ENCODE data around the gene PLS1. TPM values are rescaled to one million over a fixed set of nuclear protein-coding genes. Genes with fewer than 3 reads are reported as not detected.

The PLS1 gene
- total RNA-seq, 3 donors from 2014 or later (not counting 1 experiment from before 2014, with no cell fraction given), result 1.2 to 2.6 (median 1.6) TPM

- Mint-ChIP-seq H3K4me3 (peak overlapping the region; percentile 89), H3K27me3 (ENCODE audit: low read depth in 2 of 2) (peaks cover 38 to 58% of the 10 kb centered on the region in 2 donors), H3K27ac (no peak overlapping the region), H3K36me3 (peaks cover 7% of the 10 kb centered on the region), H3K9me3 (no peaks in the 10 kb centered on the region), H3K4me1 (peaks cover 0 to 8% of the 10 kb centered on the region in 2 donors)
- TF ChIP-seq CTCF (IDR thresholded peaks at IDR 0.05), result no peak
- no peaks in the 10 kb centered on the region for H3K36me3 ChIP-seq (ENCODE audit: control insufficient read depth, insufficient read depth, low read length)
- peaks cover 7% of the 10 kb centered on the region for H3K4me1 ChIP-seq (ENCODE audit: control insufficient read depth, insufficient read depth, low read length)
- DNase-seq (no peak), ATAC-seq (no peak)
- no peaks in the 10 kb centered on the region for H3K9me3 ChIP-seq (ENCODE audit: control insufficient read depth, insufficient read depth, low read length)
- no peak overlapping the region for H3K27ac ChIP-seq (ENCODE audit: low read length)
- peaks cover 18% of the 10 kb centered on the region for H3K27me3 ChIP-seq (ENCODE audit: control insufficient read depth, insufficient read depth, low read length)
- H3K4me3 ChIP-seq (ENCODE audit: low read length), result no peak overlapping the region
- intact Hi-C loops (cut with micrococcal nuclease), result no loop called here
- 94% methylated on average over 5 of the region's 5 CpGs for WGBS (ENCODE audit: insufficient coverage)
Measured at GRCh38 chr3:142725357-142725739, 129.2 kb downstream of the PLS1 start.

DNA sequence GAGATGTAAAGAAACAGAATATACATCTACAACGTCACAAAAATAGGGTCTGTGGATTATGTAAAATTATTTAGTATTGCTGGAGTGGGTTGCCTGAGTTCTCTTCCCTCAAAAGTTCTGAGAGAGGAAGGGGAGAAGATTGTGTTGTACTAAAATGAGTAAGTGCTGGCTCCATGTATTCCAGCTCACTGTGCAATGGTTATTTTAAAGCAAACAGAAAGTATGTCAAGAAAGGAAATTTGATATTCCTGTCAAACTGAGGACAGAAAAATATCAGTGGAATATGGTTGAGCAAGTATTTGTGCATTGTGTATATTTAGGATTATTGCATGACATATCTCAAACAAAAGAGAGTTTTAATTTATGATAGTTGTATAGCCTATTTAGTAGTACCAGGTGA lies 129.8 kb downstream of the PLS1 start:
- intact Hi-C loops (cut with micrococcal nuclease), result no loop called here
- H3K4me3 Mint-ChIP-seq, result no peak overlapping the region
- peaks cover 37 to 58% of the 10 kb centered on the region in 2 donors for H3K27me3 Mint-ChIP-seq (ENCODE audit: low read depth in 2 of 2)

DNA sequence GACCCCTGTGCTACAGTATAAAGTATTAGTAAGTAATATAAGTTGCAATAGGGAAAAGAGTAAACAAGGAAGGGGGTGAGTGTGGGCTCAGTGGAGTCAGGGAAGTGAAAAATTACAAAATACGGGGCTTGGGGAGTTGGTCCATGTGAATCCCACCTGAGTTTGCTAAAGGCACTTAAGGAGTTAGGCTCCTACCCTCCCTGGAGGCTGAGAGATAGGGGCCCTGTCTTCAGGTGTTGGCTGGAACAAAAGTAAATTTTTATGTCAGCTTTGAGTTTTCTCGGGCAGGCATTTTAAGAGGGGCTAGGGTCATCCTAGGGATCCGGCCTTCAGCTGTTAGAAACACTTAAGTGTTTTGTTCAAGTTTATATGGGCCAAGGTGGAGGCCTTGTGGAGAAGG lies 135.9 kb downstream of the PLS1 start:
- Histone ChIP-seq H3K36me3 (ENCODE audit: control insufficient read depth, insufficient read depth, low read length) (no peaks in the 10 kb centered on the region), H3K4me3 (ENCODE audit: low read length) (no peak overlapping the region), H3K27me3 (ENCODE audit: control insufficient read depth, insufficient read depth, low read length) (peaks cover 3% of the 10 kb centered on the region), H3K9me3 (ENCODE audit: control insufficient read depth, insufficient read depth, low read length) (no peaks in the 10 kb centered on the region), H3K27ac (ENCODE audit: low read length) (no peak overlapping the region), H3K4me1 (ENCODE audit: control insufficient read depth, insufficient read depth, low read length) (no peaks in the 10 kb centered on the region)
- intact Hi-C loops (cut with micrococcal nuclease), result no loop called here
- no peak for TF ChIP-seq CTCF (IDR thresholded peaks at IDR 0.05)
- no peak for ATAC-seq
- Mint-ChIP-seq H3K27ac (no peak overlapping the region), H3K9me3 (no peaks in the 10 kb centered on the region), H3K27me3 (ENCODE audit: low read depth in 2 of 2) (peaks cover 16 to 26% of the 10 kb centered on the region in 2 donors), H3K4me3 (no peak overlapping the region), H3K36me3 (no peaks in the 10 kb centered on the region), H3K4me1 (no peaks in the 10 kb centered on the region)
- no peak for DNase-seq
- WGBS (ENCODE audit: insufficient coverage), result 95% methylated on average over 3 of the region's 3 CpGs

More for the DNA sequence above, 129.8 kb downstream of the PLS1 start:
- peaks cover 18% of the 10 kb centered on the region for H3K27me3 ChIP-seq (ENCODE audit: control insufficient read depth, insufficient read depth, low read length)
- H3K4me3 ChIP-seq (ENCODE audit: low read length), result no peak overlapping the region
- Mint-ChIP-seq H3K9me3 (no peaks in the 10 kb centered on the region), H3K36me3 (peaks cover 7% of the 10 kb centered on the region), H3K27ac (no peak overlapping the region), H3K4me1 (peaks cover 0 to 8% of the 10 kb centered on the region in 2 donors)
- H3K9me3 ChIP-seq (ENCODE audit: control insufficient read depth, insufficient read depth, low read length), result no peaks in the 10 kb centered on the region
- TF ChIP-seq CTCF (IDR thresholded peaks at IDR 0.05), result no peak
- 100% methylated on average over 1 of the region's 1 CpG for WGBS (ENCODE audit: insufficient coverage)
- DNase-seq (no peak), ATAC-seq (no peak)
- no peak overlapping the region for H3K27ac ChIP-seq (ENCODE audit: low read length)
- no peaks in the 10 kb centered on the region for H3K36me3 ChIP-seq (ENCODE audit: control insufficient read depth, insufficient read depth, low read length)
- H3K4me1 ChIP-seq (ENCODE audit: control insufficient read depth, insufficient read depth, low read length), result peaks cover 7% of the 10 kb centered on the region

GRCh38 chr3:142734834-142735233 lies 138.6 kb downstream of the PLS1 start:
- intact Hi-C loops (cut with micrococcal nuclease), result no loop called here
- no peaks in the 10 kb centered on the region for H3K36me3 ChIP-seq (ENCODE audit: control insufficient read depth, insufficient read depth, low read length)
- H3K4me1 ChIP-seq (ENCODE audit: control insufficient read depth, insufficient read depth, low read length), result no peaks in the 10 kb centered on the region
- ATAC-seq (no peak), DNase-seq (no peak)
- H3K9me3 ChIP-seq (ENCODE audit: control insufficient read depth, insufficient read depth, low read length), result no peaks in the 10 kb centered on the region
- no peaks in the 10 kb centered on the region for H3K4me1 Mint-ChIP-seq
- TF ChIP-seq CTCF (IDR thresholded peaks at IDR 0.05), result no peak
- no peak overlapping the region for H3K27ac Mint-ChIP-seq
- no peaks in the 10 kb centered on the region for H3K36me3 Mint-ChIP-seq
- no peak overlapping the region for H3K4me3 Mint-ChIP-seq
- H3K4me3 ChIP-seq (ENCODE audit: low read length), result no peak overlapping the region
- H3K27me3 ChIP-seq (ENCODE audit: control insufficient read depth, insufficient read depth, low read length), result peaks cover 3% of the 10 kb centered on the region
- no CpG with 5 or more reads among the region's 2 CpGs for WGBS (ENCODE audit: insufficient coverage)
- H3K27me3 Mint-ChIP-seq (ENCODE audit: low read depth in 2 of 2), result peaks cover 0 to 5% of the 10 kb centered on the region in 2 donors
- no peak overlapping the region for H3K27ac ChIP-seq (ENCODE audit: low read length)
- H3K9me3 Mint-ChIP-seq, result no peaks in the 10 kb centered on the region
